Karpas-422 (cell line): Measurements from ENCODE around the gene GYS1. TPM values are rescaled to one million over a fixed set of nuclear protein-coding genes. Genes with fewer than 3 reads are reported as not detected.

Source experiments
- DNase-seq: peaks from one replicate; pipeline ENCODE4 v3.0.0-alpha.2; 2015
- H2AFZ ChIP-seq: fragments of 200-600 bp; sonication (generic); 2 replicates; pipeline ENCODE4 v1.6.1; 2014; ENCODE audit warnings: antibody characterized with exemption, low read length, mixed read lengths
- H3K27ac ChIP-seq: fragments of 200-600 bp; sonication (generic); 2 replicates; pipeline ENCODE4 v1.5.1; 2014; ENCODE audit warnings: mild to moderate bottlenecking, low read length, moderate library complexity
- H3K27me3 ChIP-seq: fragments of 200-600 bp; sonication (generic); 2 replicates; pipeline ENCODE4 v1.6.1; 2014; ENCODE audit warnings: low read length, mixed read lengths
- H3K36me3 ChIP-seq: fragments of 200-600 bp; sonication (generic); 2 replicates; pipeline ENCODE4 v1.6.1; 2014; ENCODE audit warnings: low read length, mixed read lengths; ENCODE audit not compliant: insufficient read depth
- H3K4me1 ChIP-seq: fragments of 200-600 bp; sonication (generic); 2 replicates; pipeline ENCODE4 v1.6.1; 2014; ENCODE audit warnings: mild to moderate bottlenecking, low read length, mixed read lengths
- H3K4me2 ChIP-seq: fragments of 200-600 bp; sonication (generic); 2 replicates; pipeline ENCODE4 v1.6.1; 2014; ENCODE audit warnings: low read length, low read depth, mild to moderate bottlenecking; ENCODE audit not compliant: poor library complexity, severe bottlenecking
- H3K4me3 ChIP-seq: fragments of 200-600 bp; sonication (generic); 2 replicates; pipeline ENCODE4 v1.5.1; 2014; ENCODE audit warnings: mild to moderate bottlenecking, antibody characterized with exemption, low read length, mixed read lengths
- H3K79me2 ChIP-seq: fragments of 200-600 bp; sonication (generic); 2 replicates; pipeline ENCODE4 v1.6.1; 2014; ENCODE audit warnings: mild to moderate bottlenecking, low read length, mixed read lengths
- H3K9ac ChIP-seq: fragments of 200-600 bp; sonication (generic); 2 replicates; pipeline ENCODE4 v1.6.0; 2014; ENCODE audit warnings: low read length
- H3K9me2 ChIP-seq: fragments of 200-600 bp; sonication (generic), shearing (Covaris generic); replicated peaks from 2 replicates; pipeline ENCODE4 v1.6.0; 2014; ENCODE audit warnings: mild to moderate bottlenecking, low read length, moderate library complexity; ENCODE audit not compliant: insufficient read depth
- H3K9me3 ChIP-seq: fragments of 300-700, 200-600 bp; sonication (generic); 2 replicates; pipeline ENCODE4 v1.6.1; 2014; ENCODE audit warnings: low read length, mixed read lengths
- H4K20me1 ChIP-seq: fragments of 200-600 bp; sonication (generic); 2 replicates; pipeline ENCODE4 v1.6.1; 2014; ENCODE audit warnings: mild to moderate bottlenecking, antibody characterized with exemption, low read length, low read depth; ENCODE audit not compliant: insufficient read depth
- total RNA-seq: library from RNA; depleted of rRNA; stranded (reverse); fragments of >200 nt; shearing (Covaris generic); gene quantifications from 2 replicates; pipeline ENCODE4 v1.2.3, GENCODE V29; 2014; ENCODE audit warnings: low replicate concordance

Gene GYS1
- total RNA-seq, 1 experiment from 2014 or later: 42.6 TPM

- peak overlapping the region; percentile 93 for H3K4me2 ChIP-seq
- H4K20me1 ChIP-seq: no peaks in the 10 kb centered on the region; the same call in 1 of the 2 replicates
- H3K79me2 ChIP-seq: peaks cover 20% of the 10 kb centered on the region
- peak overlapping the region; percentile 62 for H2AFZ ChIP-seq
- peak overlapping the region; percentile 96 for H3K9ac ChIP-seq
- peaks cover 14% of the 10 kb centered on the region for H3K4me1 ChIP-seq
- peak overlapping the region; percentile 90 for H3K4me3 ChIP-seq
- no peaks in the 10 kb centered on the region for H3K9me2 ChIP-seq
- no peaks in the 10 kb centered on the region for H3K27me3 ChIP-seq
- H3K9me3 ChIP-seq: no peaks in the 10 kb centered on the region
- peaks cover 10% of the 10 kb centered on the region; the same call in 1 of the 2 replicates for H3K36me3 ChIP-seq
- no peak overlapping the region for H3K27ac ChIP-seq
- peak; percentile 42 for DNase-seq
Measured at GRCh38 chr19:48953990-48954594, 39.0 kb downstream of the GYS1 start.

- DNase-seq: peak; percentile 36
- Histone ChIP-seq H3K9ac (no peak overlapping the region), H3K9me2 (no peaks in the 10 kb centered on the region), H3K9me3 (no peaks in the 10 kb centered on the region), H3K4me3 (no peak overlapping the region), H3K27me3 (no peaks in the 10 kb centered on the region), H3K4me2 (no peak overlapping the region), H3K4me1 (peaks cover 14% of the 10 kb centered on the region), H4K20me1 (no peaks in the 10 kb centered on the region; the same call in 1 of the 2 replicates), H3K36me3 (peaks cover 10% of the 10 kb centered on the region; the same call in 1 of the 2 replicates), H2AFZ (no peak overlapping the region), H3K79me2 (peaks cover 20% of the 10 kb centered on the region), H3K27ac (no peak overlapping the region)
Measured at GRCh38 chr19:48953141-48953540, 40.0 kb downstream of the GYS1 start.

GRCh38 chr19:48950830-48951519 is 42.1 kb downstream of the GYS1 start:
- no peaks in the 10 kb centered on the region for H3K9me2 ChIP-seq
- H3K27me3 ChIP-seq: no peaks in the 10 kb centered on the region
- no peak overlapping the region for H3K27ac ChIP-seq
- H3K4me3 ChIP-seq: no peak overlapping the region
- H3K4me1 ChIP-seq: peaks cover 11% of the 10 kb centered on the region
- H2AFZ ChIP-seq: no peak overlapping the region
- H3K4me2 ChIP-seq: no peak overlapping the region
- peaks cover 12% of the 10 kb centered on the region for H3K79me2 ChIP-seq
- peaks cover 2% of the 10 kb centered on the region; the same call in 1 of the 2 replicates for H3K36me3 ChIP-seq
- H3K9me3 ChIP-seq: 0 out of 2 replicates have a peak, but pooled peaks cover 4% of the 10 kb centered on the region
- DNase-seq: peak; percentile 37
- H4K20me1 ChIP-seq: no peaks in the 10 kb centered on the region; the same call in 1 of the 2 replicates
- no peak overlapping the region for H3K9ac ChIP-seq

GRCh38 chr19:48950159-48950558 is 43.0 kb downstream of the GYS1 start:
- Histone ChIP-seq H3K27me3 (0 out of 2 replicates have a peak, but pooled peaks cover 2% of the 10 kb centered on the region), H3K9ac (no peak overlapping the region), H4K20me1 (no peaks in the 10 kb centered on the region; the same call in 1 of the 2 replicates), H3K4me3 (no peak overlapping the region), H3K79me2 (peaks cover 4% of the 10 kb centered on the region), H3K4me1 (peaks cover 4% of the 10 kb centered on the region), H3K9me3 (0 out of 2 replicates have a peak, but pooled peaks cover 4% of the 10 kb centered on the region), H3K4me2 (no peak overlapping the region), H2AFZ (no peak overlapping the region), H3K9me2 (no peaks in the 10 kb centered on the region), H3K27ac (no peak overlapping the region), H3K36me3 (no peaks in the 10 kb centered on the region)
- DNase-seq: peak; percentile 39

GRCh38 chr19:48947258-48947542 is 45.9 kb downstream of the GYS1 start:
- no peaks in the 10 kb centered on the region for H3K79me2 ChIP-seq
- no peak overlapping the region for H2AFZ ChIP-seq
- no peaks in the 10 kb centered on the region for H4K20me1 ChIP-seq
- 0 out of 2 replicates have a peak, but pooled peaks cover 4% of the 10 kb centered on the region for H3K9me3 ChIP-seq
- H3K27me3 ChIP-seq: 0 out of 2 replicates have a peak, but pooled peaks cover 2% of the 10 kb centered on the region
- no peaks in the 10 kb centered on the region for H3K4me1 ChIP-seq
- H3K9me2 ChIP-seq: no peaks in the 10 kb centered on the region
- H3K9ac ChIP-seq: no peak overlapping the region
- H3K4me2 ChIP-seq: no peak overlapping the region
- no peak overlapping the region for H3K27ac ChIP-seq
- DNase-seq: peak; percentile 38
- H3K36me3 ChIP-seq: no peaks in the 10 kb centered on the region
- H3K4me3 ChIP-seq: no peak overlapping the region

GRCh38 chr19:48946463-48947257 is 46.4 kb downstream of the GYS1 start:
- H3K27ac ChIP-seq: no peak overlapping the region
- H3K4me2 ChIP-seq: no peak overlapping the region
- H3K9me3 ChIP-seq: peaks cover 4% of the 10 kb centered on the region; the same call in 1 of the 2 replicates
- no peaks in the 10 kb centered on the region for H3K36me3 ChIP-seq
- H3K79me2 ChIP-seq: no peaks in the 10 kb centered on the region
- no peaks in the 10 kb centered on the region for H4K20me1 ChIP-seq
- H2AFZ ChIP-seq: no peak overlapping the region
- H3K9ac ChIP-seq: no peak overlapping the region
- no peaks in the 10 kb centered on the region for H3K9me2 ChIP-seq
- H3K4me3 ChIP-seq: no peak overlapping the region
- peak; percentile 40 for DNase-seq
- no peaks in the 10 kb centered on the region for H3K4me1 ChIP-seq
- 0 out of 2 replicates have a peak, but pooled peaks cover 2% of the 10 kb centered on the region for H3K27me3 ChIP-seq

- H3K27ac ChIP-seq: no peak overlapping the region
- no peaks in the 10 kb centered on the region for H3K9me2 ChIP-seq
- H3K27me3 ChIP-seq: 0 out of 2 replicates have a peak, but pooled peaks cover 2% of the 10 kb centered on the region
- no peak overlapping the region for H3K9ac ChIP-seq
- H3K4me2 ChIP-seq: no peak overlapping the region
- no peaks in the 10 kb centered on the region for H4K20me1 ChIP-seq
- H3K4me3 ChIP-seq: no peak overlapping the region
- no peaks in the 10 kb centered on the region for H3K79me2 ChIP-seq
- DNase-seq: peak; percentile 19
- no peak overlapping the region for H2AFZ ChIP-seq
- H3K9me3 ChIP-seq: peaks cover 10% of the 10 kb centered on the region
- no peaks in the 10 kb centered on the region for H3K36me3 ChIP-seq
- no peaks in the 10 kb centered on the region for H3K4me1 ChIP-seq
Measured at GRCh38 chr19:48945817-48946216, 47.3 kb downstream of the GYS1 start.

GRCh38 chr19:48945415-48945814 is 47.7 kb downstream of the GYS1 start:
- Histone ChIP-seq H3K27me3 (0 out of 2 replicates have a peak, but pooled peaks cover 2% of the 10 kb centered on the region), H3K4me2 (no peak overlapping the region), H3K9me3 (peaks cover 12% of the 10 kb centered on the region), H4K20me1 (no peaks in the 10 kb centered on the region), H3K27ac (no peak overlapping the region), H3K79me2 (no peaks in the 10 kb centered on the region), H2AFZ (no peak overlapping the region), H3K4me3 (no peak overlapping the region), H3K36me3 (no peaks in the 10 kb centered on the region), H3K9me2 (no peaks in the 10 kb centered on the region), H3K9ac (no peak overlapping the region), H3K4me1 (no peaks in the 10 kb centered on the region)
- DNase-seq: peak; percentile 33
